Cardiac muscle cell (in vitro differentiated cells and primary cell): ENCODE measurements around the gene TAPT1. TPM values are rescaled to one million over a fixed set of nuclear protein-coding genes. Genes with fewer than 3 reads are reported as not detected.

Experiments used
- DNase-seq, 2 donors: peaks; one replicate each; pipeline versions ENCODE4 v3.0.0 to v3.0.0-alpha.2; 2010 to 2017; ENCODE audit warnings: low read depth in 1 of 2, low spot score in 1 of 2
- H3K27ac ChIP-seq: fragments of 200-600 bp; sonication (generic); 2 replicates; pipeline ENCODE4 v1.5.1; 2016
- H3K27me3 ChIP-seq: fragments of 200-600 bp; sonication (generic); 2 replicates; pipeline ENCODE4 v1.6.0; 2016; ENCODE audit warnings: control low read depth
- H3K36me3 ChIP-seq: fragments of 200-600 bp; sonication (generic); 2 replicates; pipeline ENCODE4 v1.5.1; 2016; ENCODE audit warnings: control low read depth
- H3K4me1 ChIP-seq: fragments of 200-600 bp; sonication (generic); 2 replicates; pipeline ENCODE4 v1.8.1; 2017; ENCODE audit warnings: low read depth, mild to moderate bottlenecking, mixed run types
- H3K4me3 ChIP-seq: fragments of 200-600 bp; sonication (generic); 2 replicates; pipeline ENCODE4 v1.5.1; 2016; ENCODE audit warnings: mild to moderate bottlenecking
- H3K9me3 ChIP-seq: fragments of 200-600 bp; sonication (generic); 2 replicates; pipeline ENCODE4 v1.5.1; 2017; ENCODE audit warnings: low read depth, mild to moderate bottlenecking, control low read depth
- CTCF ChIP-seq: IDR thresholded peaks from 2 replicates; pipeline ENCODE4 v1.5.1; 2012; ENCODE audit warnings: low read depth, mild to moderate bottlenecking, low read length
- polyA plus RNA-seq: library from polyadenylated mRNA; unstranded; fragments of >200 nt; fragmentation: Nextera tagmentation; extraction: Ambion mirVana; gene quantifications from 2 replicates; pipeline ENCODE4 v1.2.1, GENCODE V29; 2016
- total RNA-seq: library from RNA; depleted of rRNA; stranded (reverse); fragments of >200 nt; gene quantifications from 2 replicates; pipeline ENCODE4 v1.2.3, GENCODE V29; 2016

Gene TAPT1
- total and polyA plus RNA-seq, 2 experiments from 2014 or later: 9.8 to 16.9 TPM

DNA sequence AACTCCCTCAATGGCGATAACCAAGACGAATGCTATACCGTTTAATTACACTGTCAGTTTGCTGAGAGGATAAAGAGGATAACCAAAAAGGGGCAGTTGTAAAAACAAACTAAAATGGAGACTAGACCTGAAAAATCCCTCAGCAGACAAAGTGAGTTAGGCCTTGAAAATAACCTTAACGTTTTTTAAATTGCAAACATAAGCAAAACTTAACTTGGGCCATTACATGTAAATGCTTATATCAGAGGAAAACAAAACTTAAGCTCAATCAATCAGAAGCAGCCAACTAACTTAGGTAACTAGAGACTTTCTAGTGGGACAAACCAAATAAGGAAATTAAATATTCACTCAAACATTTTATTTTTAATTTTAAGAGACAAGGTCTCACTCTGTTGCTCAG lies 17.0 kb upstream of the TAPT1 start:
- Histone ChIP-seq H3K27me3 (no peaks in the 10 kb centered on the region), H3K36me3 (no peaks in the 10 kb centered on the region), H3K9me3 (no peaks in the 10 kb centered on the region), H3K4me3 (no peak overlapping the region), H3K4me1 (no peaks in the 10 kb centered on the region), H3K27ac (no peak overlapping the region)
- DNase-seq: no peak
- no peak for TF ChIP-seq CTCF

GRCh38 chr4:16240300-16240699 lies 14.0 kb upstream of the TAPT1 start:
- no peaks in the 10 kb centered on the region for H3K36me3 ChIP-seq
- no peaks in the 10 kb centered on the region for H3K27me3 ChIP-seq
- no peak for TF ChIP-seq CTCF
- H3K9me3 ChIP-seq: no peaks in the 10 kb centered on the region
- DNase-seq: no peak
- no peak overlapping the region for H3K4me3 ChIP-seq
- H3K27ac ChIP-seq: no peak overlapping the region
- H3K4me1 ChIP-seq: no peaks in the 10 kb centered on the region

DNA sequence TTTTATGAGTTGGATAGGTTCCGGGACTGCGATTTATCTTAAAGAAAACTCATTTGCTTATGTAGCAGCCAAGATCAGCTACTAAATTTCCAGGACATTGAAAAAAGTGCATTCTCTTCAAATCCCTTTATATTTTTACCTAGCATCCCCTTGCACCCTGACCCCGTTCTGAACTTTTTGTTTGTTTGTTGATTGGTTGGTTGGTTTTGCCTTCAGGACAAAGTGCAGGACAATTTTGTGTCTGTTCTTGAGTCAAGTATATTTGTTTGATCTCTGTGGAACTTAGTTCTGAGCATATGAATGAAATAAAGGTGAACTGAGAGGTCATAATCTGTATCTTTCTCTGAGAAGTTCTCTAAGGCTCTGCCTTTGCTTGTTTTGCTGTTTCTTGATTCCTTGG lies 12.8 kb upstream of the TAPT1 start:
- no peaks in the 10 kb centered on the region for H3K4me1 ChIP-seq
- no peak overlapping the region for H3K27ac ChIP-seq
- TF ChIP-seq CTCF: no peak
- no peak overlapping the region for H3K4me3 ChIP-seq
- no peaks in the 10 kb centered on the region for H3K27me3 ChIP-seq
- no peak for DNase-seq
- H3K9me3 ChIP-seq: no peaks in the 10 kb centered on the region
- H3K36me3 ChIP-seq: no peaks in the 10 kb centered on the region

DNA sequence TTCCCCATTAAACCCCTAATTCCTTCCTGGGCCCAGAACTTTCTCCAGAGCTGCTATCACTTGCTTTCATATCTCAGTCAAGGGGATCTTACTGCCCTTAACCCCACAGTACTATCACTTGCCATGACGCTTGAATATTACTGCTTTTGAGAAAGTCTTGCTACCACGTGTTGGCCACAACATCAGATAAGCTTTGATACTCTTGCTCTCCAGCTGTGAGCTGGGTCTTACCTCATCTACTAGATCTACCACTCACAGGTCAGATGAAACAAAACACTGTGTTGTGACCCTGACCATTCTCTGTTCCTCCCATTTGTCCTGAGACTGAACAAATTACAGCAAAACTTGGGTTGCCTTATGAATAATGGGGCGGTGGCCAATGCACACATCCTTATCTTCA lies 12.1 kb upstream of the TAPT1 start:
- Histone ChIP-seq H3K9me3 (no peaks in the 10 kb centered on the region), H3K4me3 (no peak overlapping the region), H3K36me3 (no peaks in the 10 kb centered on the region), H3K4me1 (no peaks in the 10 kb centered on the region), H3K27ac (no peak overlapping the region), H3K27me3 (no peaks in the 10 kb centered on the region)
- DNase-seq: no peak
- no peak for TF ChIP-seq CTCF

GRCh38 chr4:16237715-16238114 lies 11.4 kb upstream of the TAPT1 start:
- DNase-seq: no peak
- Histone ChIP-seq H3K27me3 (no peaks in the 10 kb centered on the region), H3K4me1 (no peaks in the 10 kb centered on the region), H3K27ac (no peak overlapping the region), H3K4me3 (no peak overlapping the region), H3K9me3 (no peaks in the 10 kb centered on the region), H3K36me3 (no peaks in the 10 kb centered on the region)
- TF ChIP-seq CTCF: no peak
